GM12873 (cell line): ENCODE data around the gene SURF4.

ENCODE experiments used
- TF ChIP-seq, protein P1 (sequence below): IDR thresholded peaks from 2 replicates; pipeline ENCODE4 v1.5.1; 2012; ENCODE audit warnings: low read depth, mild to moderate bottlenecking, moderate library complexity, low read length, control low read depth; ENCODE audit not compliant: insufficient read depth; ENCODE audit errors: missing control alignments

SURF4 gene

DNA sequence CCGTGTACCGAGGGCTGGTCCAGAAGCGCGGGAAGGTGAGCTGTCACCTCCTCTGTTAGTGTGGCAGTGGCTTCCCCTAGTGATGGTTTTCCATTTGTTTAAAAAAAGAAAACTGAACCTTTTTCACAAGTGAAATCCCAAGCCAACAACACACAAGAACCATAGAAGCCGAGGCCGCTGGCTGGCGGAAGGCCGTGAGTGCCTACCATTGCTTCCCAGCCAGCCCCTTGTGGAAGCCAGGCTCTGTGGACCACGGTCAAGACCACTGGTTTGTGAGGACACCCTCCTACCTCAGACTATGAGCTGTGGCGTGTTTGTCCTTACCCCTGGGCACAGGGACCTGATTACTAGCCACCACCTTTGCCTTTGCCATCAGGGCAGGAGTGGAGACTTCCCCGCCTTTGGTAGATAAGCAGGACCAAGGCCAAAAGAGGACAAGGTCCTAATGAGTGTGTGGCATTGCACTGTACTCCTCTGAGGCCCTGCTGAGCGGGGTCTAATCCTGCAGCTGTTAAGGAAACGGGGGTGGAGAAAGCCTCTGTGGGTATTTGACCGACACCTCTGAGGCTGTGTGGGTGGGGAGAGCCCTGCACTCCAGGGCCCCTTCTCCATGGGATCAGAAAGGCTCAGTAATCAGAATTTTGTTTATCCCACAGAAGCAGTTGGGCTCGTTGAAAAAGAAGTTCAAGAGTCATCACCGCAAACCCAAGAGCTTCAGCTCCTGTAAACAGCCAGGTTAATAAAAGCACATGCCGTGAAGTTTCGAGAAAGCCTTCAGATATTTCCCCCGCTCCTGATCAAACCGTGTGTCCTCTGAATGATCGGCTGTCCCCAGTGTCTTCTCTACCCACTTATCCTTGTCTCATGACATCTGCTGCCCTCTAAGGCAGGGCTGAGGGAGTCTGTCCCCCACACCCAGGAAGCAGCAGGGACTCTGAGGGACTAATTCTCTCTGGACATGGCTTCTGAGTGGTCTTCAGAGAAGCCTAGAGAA lies 15.2 kb downstream of the SURF4 start:
- TF ChIP-seq, protein P1, sequence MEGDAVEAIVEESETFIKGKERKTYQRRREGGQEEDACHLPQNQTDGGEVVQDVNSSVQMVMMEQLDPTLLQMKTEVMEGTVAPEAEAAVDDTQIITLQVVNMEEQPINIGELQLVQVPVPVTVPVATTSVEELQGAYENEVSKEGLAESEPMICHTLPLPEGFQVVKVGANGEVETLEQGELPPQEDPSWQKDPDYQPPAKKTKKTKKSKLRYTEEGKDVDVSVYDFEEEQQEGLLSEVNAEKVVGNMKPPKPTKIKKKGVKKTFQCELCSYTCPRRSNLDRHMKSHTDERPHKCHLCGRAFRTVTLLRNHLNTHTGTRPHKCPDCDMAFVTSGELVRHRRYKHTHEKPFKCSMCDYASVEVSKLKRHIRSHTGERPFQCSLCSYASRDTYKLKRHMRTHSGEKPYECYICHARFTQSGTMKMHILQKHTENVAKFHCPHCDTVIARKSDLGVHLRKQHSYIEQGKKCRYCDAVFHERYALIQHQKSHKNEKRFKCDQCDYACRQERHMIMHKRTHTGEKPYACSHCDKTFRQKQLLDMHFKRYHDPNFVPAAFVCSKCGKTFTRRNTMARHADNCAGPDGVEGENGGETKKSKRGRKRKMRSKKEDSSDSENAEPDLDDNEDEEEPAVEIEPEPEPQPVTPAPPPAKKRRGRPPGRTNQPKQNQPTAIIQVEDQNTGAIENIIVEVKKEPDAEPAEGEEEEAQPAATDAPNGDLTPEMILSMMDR = no peak

DNA sequence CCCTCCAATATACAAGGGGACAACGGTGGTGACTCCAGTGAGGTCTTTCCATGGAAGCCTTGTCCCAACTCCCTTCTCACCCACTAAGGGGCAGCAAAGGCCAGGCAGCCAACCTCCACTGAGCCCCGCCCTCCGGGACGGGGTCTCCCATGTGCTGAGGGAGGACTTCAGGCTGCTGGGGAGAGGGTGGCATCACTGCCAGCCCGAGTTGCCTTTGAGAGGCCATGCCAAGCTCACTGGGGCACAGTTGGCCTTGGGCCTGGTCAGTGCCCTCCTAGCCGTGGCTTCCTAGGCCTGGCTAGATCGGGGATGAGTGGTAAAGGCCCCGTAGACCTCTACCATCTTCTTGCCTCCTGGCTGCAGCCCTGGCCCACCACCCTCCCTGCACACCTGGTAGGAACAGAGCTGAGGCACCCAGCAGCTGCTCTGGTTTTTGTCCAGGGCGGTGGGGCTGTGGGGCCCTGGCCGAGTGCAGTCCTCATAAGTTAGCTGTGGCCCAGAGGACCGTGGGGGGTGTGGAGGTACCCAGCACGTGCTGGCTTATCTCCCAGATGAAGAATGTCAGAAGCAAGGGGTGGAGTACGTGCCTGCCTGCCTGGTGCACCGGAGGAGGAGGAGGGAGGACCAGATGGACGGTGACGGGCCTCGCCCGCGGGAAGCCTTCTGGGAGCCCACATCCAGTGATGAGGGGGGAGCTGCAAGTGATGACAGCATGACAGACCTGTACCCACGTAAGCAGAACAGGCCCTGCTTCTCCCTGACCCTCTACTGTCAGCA lies 16.3 kb downstream of the SURF4 start:
- TF ChIP-seq, protein P1 = peak; percentile 33

DNA sequence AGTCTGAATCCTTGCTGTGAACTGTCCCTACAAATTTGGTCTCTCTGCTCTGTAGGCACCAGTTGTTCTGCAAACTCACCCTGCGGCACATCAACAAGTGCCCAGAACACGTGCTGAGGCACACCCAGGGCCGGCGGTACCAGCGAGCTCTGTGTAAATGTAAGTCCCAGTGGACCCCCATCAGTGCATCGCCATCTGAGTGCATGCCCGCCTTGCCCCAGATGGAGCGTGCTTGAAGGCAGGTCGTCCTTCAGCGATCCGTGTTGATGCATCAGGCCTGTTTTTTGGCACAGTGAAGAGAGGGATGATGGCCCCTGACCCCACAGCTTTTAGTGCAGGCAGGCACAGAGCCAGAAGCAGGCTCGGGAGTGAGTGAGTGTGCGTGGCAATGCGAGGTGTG lies 18.2 kb downstream of the SURF4 start:
- TF ChIP-seq, protein P1 = no peak

DNA sequence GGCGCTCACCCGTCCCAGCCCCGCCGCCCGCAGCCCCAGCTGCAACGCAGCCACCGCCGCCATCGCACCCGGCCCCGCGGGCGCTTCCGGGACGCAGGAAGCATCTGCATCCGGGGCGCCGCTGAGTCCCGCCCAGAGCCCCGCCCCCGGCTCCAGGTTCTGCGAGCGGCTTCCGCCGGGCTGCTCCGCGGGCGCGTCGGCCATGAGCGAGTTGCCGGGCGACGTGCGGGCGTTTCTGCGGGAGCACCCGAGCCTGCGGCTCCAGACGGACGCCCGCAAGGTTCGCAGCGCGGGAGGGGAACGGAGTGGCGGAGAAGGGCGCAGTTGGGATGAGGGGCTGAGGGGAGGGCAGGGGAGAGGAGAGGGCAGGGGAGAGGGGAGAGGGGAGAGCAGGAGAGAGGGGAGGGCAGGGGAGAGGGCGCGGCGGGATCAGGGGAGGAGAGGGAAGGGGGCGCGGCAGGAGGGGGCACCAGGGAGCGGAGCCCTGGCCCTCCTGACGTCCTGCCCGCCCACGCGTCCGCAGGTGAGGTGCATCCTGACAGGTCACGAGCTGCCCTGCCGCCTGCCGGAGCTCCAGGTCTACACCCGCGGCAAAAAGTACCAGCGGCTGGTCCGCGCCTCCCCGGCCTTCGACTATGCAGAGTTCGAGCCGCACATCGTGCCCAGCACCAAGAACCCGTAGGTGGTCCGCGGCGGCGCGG lies 19.3 kb downstream of the SURF4 start, which contains the start of the genes SURF1 and SURF2:
Gene SURF1, minus strand, starts transcription at position 97 of the 701 bp plus-strand sequence. Its CDS starts 34 bp downstream, at position 63.
Gene SURF2, plus strand, starts transcription at position 160 of the 701 bp plus-strand sequence. Its CDS starts 43 bp downstream, at position 203.
- TF ChIP-seq, protein P1 = peak; percentile 12

DNA sequence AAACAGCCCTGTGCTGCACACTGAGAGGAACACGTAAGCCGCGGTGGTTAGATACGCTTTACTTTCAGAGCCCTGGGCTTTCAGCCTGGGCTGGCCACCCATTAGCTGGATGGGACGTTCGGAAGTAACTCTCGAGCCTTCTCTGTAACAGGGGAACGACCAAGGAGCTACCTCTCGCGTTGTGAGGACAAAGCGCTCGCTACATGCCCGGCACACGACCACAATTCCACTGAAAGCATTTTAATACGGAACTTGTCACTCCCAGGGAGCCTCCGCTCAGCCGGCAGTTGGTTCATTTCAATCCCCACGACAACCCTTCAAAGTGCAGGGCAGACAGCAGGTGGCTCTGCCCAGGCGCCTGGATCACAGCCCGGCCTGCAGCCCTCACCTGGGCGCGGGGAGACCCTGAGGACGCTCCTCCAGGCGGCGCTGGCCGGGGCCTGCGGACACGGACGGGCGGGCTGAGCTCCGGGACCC lies 19.9 kb downstream of the SURF4 start:
- TF ChIP-seq, protein P1 = no peak

DNA sequence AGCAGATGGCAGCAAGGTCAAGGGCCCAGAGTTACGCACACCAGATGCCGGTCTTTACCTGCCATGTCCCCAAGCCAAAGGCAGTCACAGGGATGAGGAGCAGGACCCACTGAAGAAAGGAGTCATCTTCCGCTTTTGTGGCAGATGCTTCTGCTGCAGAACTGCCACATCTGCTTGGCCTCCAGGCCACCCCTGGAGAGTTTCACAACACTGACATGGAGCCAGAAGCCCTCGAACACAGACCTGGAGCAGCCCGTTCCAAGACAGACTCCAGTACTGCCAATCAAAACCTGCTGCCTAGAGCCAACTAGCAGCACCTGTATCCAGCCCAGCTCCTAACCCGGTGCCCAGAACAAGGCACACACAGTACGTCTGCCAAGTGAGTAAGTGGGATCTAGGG lies 21.1 kb downstream of the SURF4 start:
- TF ChIP-seq, protein P1 = no peak
